ENCODE measurements around the gene INTS14. TPM values are rescaled to one million over a fixed set of nuclear protein-coding genes. Genes with fewer than 3 reads are reported as not detected.

The INTS14 gene
- total and polyA plus RNA-seq, 2 of the 8 experiments (the other 6 are each of a cell fraction or from before 2014, with no cell fraction given), result 33.1 to 33.7 TPM

- H2BK12ac ChIP-seq (ENCODE audit: low read depth, low read length), result no peak overlapping the region
- H3K4me2 ChIP-seq (ENCODE audit: insufficient read depth in 1 of 2, low read depth in 2 of 2, low read length in 2 of 2), result no peak overlapping the region
- no peak overlapping the region for H3K23ac ChIP-seq (ENCODE audit: insufficient read length)
- no peak overlapping the region for H3K56ac ChIP-seq (replicated peaks; ENCODE audit: insufficient read length, low read depth, low read length)
- no peak overlapping the region for H2BK20ac ChIP-seq (ENCODE audit: low read length)
- no peak overlapping the region for H3K4me3 ChIP-seq (ENCODE audit: extremely low read depth in 1 of 4, insufficient read depth in 2 of 4, low read depth in 3 of 4, low read length in 4 of 4)
- H3K23me2 ChIP-seq (ENCODE audit: low read depth, low read length), result no peaks in the 10 kb centered on the region
- no peak overlapping the region for H3K27ac ChIP-seq (ENCODE audit: low read depth, low read length)
- H3K79me2 ChIP-seq (ENCODE audit: control insufficient read depth in 1 of 2, insufficient read depth in 2 of 2, low read length in 2 of 2), result no peaks in the 10 kb centered on the region
- H2BK5ac ChIP-seq (ENCODE audit: low read depth, low read length), result no peak overlapping the region
- no peak overlapping the region for H2AFZ ChIP-seq (ENCODE audit: low read length)
- no peak overlapping the region for H4K8ac ChIP-seq (ENCODE audit: extremely low read depth, insufficient read depth, low read length)
- H3K36me3 ChIP-seq (ENCODE audit: control insufficient read depth in 2 of 4, insufficient read depth in 4 of 4, low read length in 3 of 4), result peaks cover 7 to 68% (median 36%) of the 10 kb centered on the region in 4 experiments
- no peak overlapping the region for H3K9ac ChIP-seq (replicated peaks in 1 of 4; ENCODE audit: extremely low read depth in 1 of 4, low read depth in 3 of 4, low read length in 3 of 4)
- WGBS, 2 experiments (ENCODE audit: extremely low coverage in 1 of 2, insufficient coverage in 1 of 2, insufficient read length in 1 of 2, insufficient replicate concordance in 2 of 2, low coverage in 1 of 2, low lambda C conversion rate in 2 of 2, missing lambda C conversion rate in 1 of 2), result 67% methylated on average over 1 of the region's 1 CpG; no CpG with 5 or more reads in 1 of the 2 experiments
- H2BK120ac ChIP-seq (replicated peaks; ENCODE audit: low read depth, low read length), result no peak overlapping the region
- H2AK5ac ChIP-seq (ENCODE audit: low read depth, low read length), result no peak overlapping the region
- no peak overlapping the region for H2BK15ac ChIP-seq (ENCODE audit: low read length)
- H3K4me1 ChIP-seq (replicated peaks in 1 of 4; ENCODE audit: control insufficient read depth in 3 of 4, insufficient read depth in 4 of 4, low read length in 3 of 4), result no peaks in the 10 kb centered on the region
- no peaks in the 10 kb centered on the region for H3K27me3 ChIP-seq (replicated peaks in 1 of 4; ENCODE audit: control insufficient read depth in 3 of 4, extremely low read depth in 1 of 4, insufficient read depth in 3 of 4, low read length in 3 of 4)
- no peak overlapping the region for H3K14ac ChIP-seq (ENCODE audit: insufficient read length)
- DNase-seq (ENCODE audit: low read depth in 1 of 2, low spot score in 2 of 2), result no peak
- ChIA-PET CTCF (ENCODE audit: partially characterized antibody) (interaction anchor here (0.6 kb wide), 1 partner anchor 191 kb away, joined by 3 read pairs; no protein-coding TSS in a partner anchor), POLR2A (ENCODE audit: partially characterized antibody) (interaction anchor here (0.6 kb wide), 1 partner anchor 9 kb away, joined by 3 read pairs; no protein-coding TSS in a partner anchor)
- no peaks in the 10 kb centered on the region for H3K9me3 ChIP-seq (ENCODE audit: insufficient read depth in 2 of 2, low read depth in 1 of 2, low read length in 1 of 2)
- H4K20me1 ChIP-seq (replicated peaks in 1 of 2; ENCODE audit: control insufficient read depth in 1 of 2, insufficient read depth in 2 of 2, low read length in 2 of 2), result no peaks in the 10 kb centered on the region
- no peak overlapping the region for H3K18ac ChIP-seq (ENCODE audit: extremely low read depth, low read length)
- H4K91ac ChIP-seq (replicated peaks; ENCODE audit: insufficient read length, low read length), result no peak overlapping the region
- no peaks in the 10 kb centered on the region for H3K79me1 ChIP-seq (ENCODE audit: low read depth, low read length)
- no peak overlapping the region for H4K5ac ChIP-seq (ENCODE audit: insufficient read length, low read depth, low read length)
- no peak for FAIRE-seq
- no peak overlapping the region for H3K4ac ChIP-seq (replicated peaks; ENCODE audit: insufficient read length, low read depth, low read length)
- no peak for TF ChIP-seq RBBP5 (IDR thresholded peaks at IDR 0.05; ENCODE audit: borderline replicate concordance, low read depth, low read length)
- no peak for TF ChIP-seq NRF1 (IDR thresholded peaks at IDR 0.05; ENCODE audit: low read depth, low read length)
- TF ChIP-seq E2F6 (IDR thresholded peaks at IDR 0.05), result no peak
- no peak for TF ChIP-seq SP4 (IDR thresholded peaks at IDR 0.05; ENCODE audit: low read length)
- TF ChIP-seq KDM4A (IDR thresholded peaks at IDR 0.05; ENCODE audit: low read depth, low read length, severe bottlenecking), result no peak
- TF ChIP-seq CTBP2 (IDR thresholded peaks at IDR 0.05; ENCODE audit: borderline replicate concordance, insufficient read depth, insufficient read length, low read length), result no peak
- no peak for TF ChIP-seq EZH2 (IDR thresholded peaks at IDR 0.05; ENCODE audit: low read depth, low read length, severe bottlenecking)
- TF ChIP-seq USF2 (IDR thresholded peaks at IDR 0.05; ENCODE audit: low read length), result no peak
- TF ChIP-seq BACH1 (IDR thresholded peaks at IDR 0.05; ENCODE audit: low read length), result no peak
- no peak for TF ChIP-seq GTF2F1 (IDR thresholded peaks at IDR 0.05; ENCODE audit: borderline replicate concordance, low read depth, low read length)
- TF ChIP-seq SAP30 (IDR thresholded peaks at IDR 0.05; ENCODE audit: insufficient read depth, insufficient replicate concordance, low read length), result no peak
- no peak for TF ChIP-seq TAF1 (IDR thresholded peaks at IDR 0.05; ENCODE audit: low read depth, low read length)
These were observed 23.8 kb downstream of the INTS14 start for GRCh38 chr15:65587094-65587493.
